SK-N-SH treated with all-trans-retinoic acid at 6 μM for 48 hours (cell line): ENCODE data around the gene TLL1.

Experiments
- ATAC-seq: fragments of 200-7000 bp; cut with Tn5 transposase; 3 replicates; pipeline ENCODE4 v1.9.1; 2020; ENCODE audit warnings: mild to moderate bottlenecking, moderate library complexity
- ARNTL ChIP-seq: fragments of 450-650 bp; formaldehyde crosslinking; IDR thresholded peaks from 2 replicates; pipeline ENCODE4 v1.5.0; 2020; ENCODE audit warnings: low read depth, mild to moderate bottlenecking, moderate library complexity, borderline replicate concordance
- BACH2 ChIP-seq: fragments of 250-450 bp; sonication (Bioruptor Pico); IDR thresholded peaks from 2 replicates; pipeline ENCODE4 v1.9.0; 2021; ENCODE audit warnings: mild to moderate bottlenecking, borderline replicate concordance
- CSDC2 ChIP-seq: fragments of 250-450 bp; sonication (Bioruptor Pico); IDR thresholded peaks from 2 replicates; pipeline ENCODE4 v1.5.0; 2020; ENCODE audit warnings: mild to moderate bottlenecking, moderate library complexity
- ESRRG ChIP-seq: fragments of 250-450 bp; sonication (Bioruptor Pico); IDR thresholded peaks from 2 replicates; pipeline ENCODE4 v1.6.1; 2021; ENCODE audit warnings: mild to moderate bottlenecking
- OSR1 ChIP-seq: fragments of 250-450 bp; sonication (Bioruptor Pico); IDR thresholded peaks from 2 replicates; pipeline ENCODE4 v1.8.0; 2022; ENCODE audit warnings: moderate library complexity, mild to moderate bottlenecking, inconsistent platforms
- PPARA ChIP-seq: fragments of 250-450 bp; sonication (Bioruptor Pico); IDR thresholded peaks from 2 replicates; pipeline ENCODE4 v1.5.0; 2020; ENCODE audit warnings: mild to moderate bottlenecking, borderline replicate concordance
- RARB ChIP-seq: fragments of 250-450 bp; sonication (Bioruptor Pico); IDR thresholded peaks from 2 replicates; pipeline ENCODE4 v1.8.0; 2021; ENCODE audit warnings: mild to moderate bottlenecking, moderate library complexity
- TCF4 ChIP-seq: fragments of 250-450 bp; sonication (Bioruptor Pico); IDR thresholded peaks from 2 replicates; pipeline ENCODE4 v1.8.0; 2021; ENCODE audit warnings: mild to moderate bottlenecking, moderate library complexity, borderline replicate concordance
- TOX ChIP-seq: fragments of 250-450 bp; sonication (Bioruptor Pico); IDR thresholded peaks from 2 replicates; pipeline ENCODE4 v1.8.0; 2021; ENCODE audit warnings: mild to moderate bottlenecking, moderate library complexity, borderline replicate concordance
- ZC3H10 ChIP-seq: fragments of 250-450 bp; sonication (Bioruptor Pico); IDR thresholded peaks from 2 replicates; pipeline ENCODE4 v1.5.1; 2021; ENCODE audit warnings: mild to moderate bottlenecking, moderate library complexity
- ZFP3 ChIP-seq: fragments of 250-450 bp; sonication (Bioruptor Pico); IDR thresholded peaks from 2 replicates; pipeline ENCODE4 v1.5.0; 2020; ENCODE audit warnings: mild to moderate bottlenecking, moderate library complexity
- ZFP30 ChIP-seq: fragments of 450-650 bp; formaldehyde crosslinking; IDR thresholded peaks from 2 replicates; pipeline ENCODE4 v1.5.0; 2022; ENCODE audit warnings: mild to moderate bottlenecking, moderate library complexity
- ZNF565 ChIP-seq: fragments of 450-650 bp; formaldehyde crosslinking; conservative IDR thresholded peaks from 2 replicates; pipeline ENCODE4 v1.5.0; 2020; ENCODE audit warnings: low read depth, mild to moderate bottlenecking, moderate library complexity
- ZNF70 ChIP-seq: fragments of 450-650 bp; formaldehyde crosslinking; IDR thresholded peaks from 2 replicates; pipeline ENCODE4 v1.5.0; 2020; ENCODE audit warnings: mild to moderate bottlenecking, moderate library complexity
- TF ChIP-seq, protein P1 (sequence below): fragments of 250-450 bp; sonication (Bioruptor Pico); IDR thresholded peaks from 2 replicates; pipeline ENCODE4 v1.8.0; 2020; ENCODE audit warnings: mild to moderate bottlenecking, moderate library complexity, borderline replicate concordance
- TF ChIP-seq, protein P2 (sequence below): fragments of 250-450 bp; sonication (Bioruptor Pico); IDR thresholded peaks from 2 replicates; pipeline ENCODE4 v1.5.1; 2021; ENCODE audit warnings: mild to moderate bottlenecking, moderate library complexity
- TF ChIP-seq, protein P3 (sequence below): fragments of 250-450 bp; sonication (Bioruptor Pico); IDR thresholded peaks from 2 replicates; pipeline ENCODE4 v1.8.0; 2021; ENCODE audit warnings: low read depth, mild to moderate bottlenecking, moderate library complexity, borderline replicate concordance
- TF ChIP-seq, protein P4 (sequence below): fragments of 250-450 bp; sonication (Bioruptor Pico); IDR thresholded peaks from 2 replicates; pipeline ENCODE4 v1.5.0; 2020; ENCODE audit warnings: mild to moderate bottlenecking, moderate library complexity

The TLL1 gene

DNA sequence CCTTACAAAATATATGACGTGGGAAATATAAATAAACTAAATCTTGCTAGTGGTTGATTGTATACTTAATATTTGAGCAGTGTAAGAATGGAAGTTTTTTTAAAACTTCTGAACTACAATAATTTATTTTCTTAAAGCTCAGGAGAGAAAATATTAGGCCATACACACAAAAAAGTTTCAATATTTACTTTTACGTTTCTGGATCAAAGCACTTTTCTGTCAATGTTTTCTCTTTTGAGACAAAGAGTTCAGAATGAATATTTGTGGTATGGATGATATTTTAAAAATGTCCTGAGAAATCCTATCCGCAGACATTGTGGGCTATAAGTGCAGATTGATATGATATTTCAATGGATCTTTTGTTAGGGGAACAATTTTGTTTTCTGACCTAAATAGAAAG lies 109.9 kb downstream of the TLL1 start:
- TF ChIP-seq ZC3H10 (CRISPR knock-in tag) (no peak), OSR1 (no peak), ARNTL (no peak), ZFP30 (CRISPR knock-in tag) (no peak), TCF4 (CRISPR knock-in tag) (no peak), ESRRG (CRISPR knock-in tag) (no peak), ZNF565 (CRISPR knock-in tag) (no peak), BACH2 (CRISPR knock-in tag) (no peak), ZFP3 (CRISPR knock-in tag) (no peak)
- TF ChIP-seq, protein P1, sequence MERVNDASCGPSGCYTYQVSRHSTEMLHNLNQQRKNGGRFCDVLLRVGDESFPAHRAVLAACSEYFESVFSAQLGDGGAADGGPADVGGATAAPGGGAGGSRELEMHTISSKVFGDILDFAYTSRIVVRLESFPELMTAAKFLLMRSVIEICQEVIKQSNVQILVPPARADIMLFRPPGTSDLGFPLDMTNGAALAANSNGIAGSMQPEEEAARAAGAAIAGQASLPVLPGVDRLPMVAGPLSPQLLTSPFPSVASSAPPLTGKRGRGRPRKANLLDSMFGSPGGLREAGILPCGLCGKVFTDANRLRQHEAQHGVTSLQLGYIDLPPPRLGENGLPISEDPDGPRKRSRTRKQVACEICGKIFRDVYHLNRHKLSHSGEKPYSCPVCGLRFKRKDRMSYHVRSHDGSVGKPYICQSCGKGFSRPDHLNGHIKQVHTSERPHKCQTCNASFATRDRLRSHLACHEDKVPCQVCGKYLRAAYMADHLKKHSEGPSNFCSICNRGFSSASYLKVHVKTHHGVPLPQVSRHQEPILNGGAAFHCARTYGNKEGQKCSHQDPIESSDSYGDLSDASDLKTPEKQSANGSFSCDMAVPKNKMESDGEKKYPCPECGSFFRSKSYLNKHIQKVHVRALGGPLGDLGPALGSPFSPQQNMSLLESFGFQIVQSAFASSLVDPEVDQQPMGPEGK (CRISPR knock-in tag) = no peak
- TF ChIP-seq, protein P2, sequence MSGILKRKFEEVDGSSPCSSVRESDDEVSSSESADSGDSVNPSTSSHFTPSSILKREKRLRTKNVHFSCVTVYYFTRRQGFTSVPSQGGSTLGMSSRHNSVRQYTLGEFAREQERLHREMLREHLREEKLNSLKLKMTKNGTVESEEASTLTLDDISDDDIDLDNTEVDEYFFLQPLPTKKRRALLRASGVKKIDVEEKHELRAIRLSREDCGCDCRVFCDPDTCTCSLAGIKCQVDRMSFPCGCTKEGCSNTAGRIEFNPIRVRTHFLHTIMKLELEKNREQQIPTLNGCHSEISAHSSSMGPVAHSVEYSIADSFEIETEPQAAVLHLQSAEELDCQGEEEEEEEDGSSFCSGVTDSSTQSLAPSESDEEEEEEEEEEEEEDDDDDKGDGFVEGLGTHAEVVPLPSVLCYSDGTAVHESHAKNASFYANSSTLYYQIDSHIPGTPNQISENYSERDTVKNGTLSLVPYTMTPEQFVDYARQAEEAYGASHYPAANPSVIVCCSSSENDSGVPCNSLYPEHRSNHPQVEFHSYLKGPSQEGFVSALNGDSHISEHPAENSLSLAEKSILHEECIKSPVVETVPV = no peak
- TF ChIP-seq, protein P3, sequence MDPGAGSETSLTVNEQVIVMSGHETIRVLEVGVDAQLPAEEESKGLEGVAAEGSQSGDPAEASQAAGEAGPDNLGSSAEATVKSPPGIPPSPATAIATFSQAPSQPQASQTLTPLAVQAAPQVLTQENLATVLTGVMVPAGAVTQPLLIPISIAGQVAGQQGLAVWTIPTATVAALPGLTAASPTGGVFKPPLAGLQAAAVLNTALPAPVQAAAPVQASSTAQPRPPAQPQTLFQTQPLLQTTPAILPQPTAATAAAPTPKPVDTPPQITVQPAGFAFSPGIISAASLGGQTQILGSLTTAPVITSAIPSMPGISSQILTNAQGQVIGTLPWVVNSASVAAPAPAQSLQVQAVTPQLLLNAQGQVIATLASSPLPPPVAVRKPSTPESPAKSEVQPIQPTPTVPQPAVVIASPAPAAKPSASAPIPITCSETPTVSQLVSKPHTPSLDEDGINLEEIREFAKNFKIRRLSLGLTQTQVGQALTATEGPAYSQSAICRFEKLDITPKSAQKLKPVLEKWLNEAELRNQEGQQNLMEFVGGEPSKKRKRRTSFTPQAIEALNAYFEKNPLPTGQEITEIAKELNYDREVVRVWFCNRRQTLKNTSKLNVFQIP (CRISPR knock-in tag) = no peak
- TF ChIP-seq, all 23 proteins: peak for 0
- ATAC-seq = no peak

DNA sequence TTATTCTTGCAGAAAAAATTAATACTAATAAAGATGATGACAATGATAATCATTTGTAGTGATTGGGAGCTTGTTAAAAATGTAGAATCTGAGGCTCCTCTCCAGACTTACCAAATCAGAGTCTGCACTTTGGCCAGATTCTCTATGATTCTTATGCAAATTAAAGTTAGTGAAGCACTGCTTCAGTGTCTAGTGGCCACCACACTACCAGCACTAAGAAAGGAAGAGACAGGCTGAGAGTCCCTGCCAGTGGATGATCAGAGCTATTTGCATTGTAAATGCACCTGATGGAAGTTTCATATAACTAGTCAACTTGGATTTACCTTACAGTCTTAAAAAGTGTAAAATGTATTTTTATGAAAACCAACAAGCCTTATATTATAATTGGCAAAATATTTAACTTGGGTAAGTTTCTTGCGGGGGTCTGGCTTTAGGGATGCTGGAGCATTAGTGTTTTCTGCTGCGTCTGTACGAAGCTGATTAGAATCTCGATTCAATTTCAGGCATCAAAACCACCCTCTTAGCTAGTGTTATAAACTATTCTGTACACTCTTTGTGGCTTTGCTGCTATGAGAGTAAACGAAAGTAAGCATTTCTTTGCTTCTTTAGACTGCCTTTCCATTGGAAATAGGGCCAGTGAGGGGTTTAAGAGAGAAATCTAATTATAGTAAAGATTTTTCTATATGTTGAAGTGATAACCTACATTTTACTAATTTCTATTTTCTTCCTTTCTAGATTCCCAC lies 114.1 kb downstream of the TLL1 start:
- TF ChIP-seq ZNF70 (CRISPR knock-in tag) (no peak), RARB (CRISPR knock-in tag) (no peak)
- peak; percentile 70 for ATAC-seq

DNA sequence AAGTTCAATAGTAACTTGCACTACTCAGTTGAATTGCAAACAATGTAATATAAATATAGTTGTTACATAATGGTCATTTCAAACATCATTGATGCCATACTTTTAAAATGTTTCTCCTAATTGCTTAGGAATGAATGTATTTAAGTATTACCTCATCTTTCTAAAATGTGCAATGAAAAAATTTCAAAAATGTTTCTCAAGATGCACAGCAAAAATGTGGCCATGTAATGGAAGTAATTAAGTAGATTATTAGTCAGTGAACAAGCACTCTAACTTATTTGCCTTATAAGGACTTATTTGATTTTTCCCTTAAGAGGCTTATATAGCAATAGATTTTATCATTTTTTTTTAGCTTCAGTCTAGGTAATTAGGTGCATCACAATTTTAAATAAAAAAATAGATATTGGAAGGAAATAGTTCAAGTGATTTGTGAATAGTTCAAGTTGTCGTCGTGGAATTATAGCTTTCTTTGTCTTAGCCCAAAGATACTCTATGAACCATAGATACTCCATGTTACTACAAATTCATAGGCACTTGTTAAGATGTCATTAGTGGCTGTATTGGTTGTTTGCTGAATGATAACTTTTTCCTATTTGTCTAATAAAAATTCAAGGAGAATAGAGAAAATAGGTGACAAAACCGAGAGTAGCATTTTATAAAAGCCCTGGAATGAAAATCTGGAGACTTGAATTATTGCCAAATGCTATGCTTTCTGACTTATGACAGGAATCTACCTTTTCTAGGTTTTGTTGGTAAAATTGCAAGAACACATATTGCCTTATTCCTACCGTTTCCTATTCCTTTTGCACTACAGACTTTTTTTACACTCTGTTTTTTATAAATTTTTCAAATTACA lies 118.5 kb downstream of the TLL1 start:
- peak; percentile 37; the same call in 2 of the 3 replicates for ATAC-seq
- peak; percentile 84 for TF ChIP-seq ZC3H10 (CRISPR knock-in tag)
- no peak for TF ChIP-seq RARB (CRISPR knock-in tag)
- TF ChIP-seq TOX (CRISPR knock-in tag) = peak; percentile 67; the same call in 1 of the 2 replicates
- TF ChIP-seq, protein P4, sequence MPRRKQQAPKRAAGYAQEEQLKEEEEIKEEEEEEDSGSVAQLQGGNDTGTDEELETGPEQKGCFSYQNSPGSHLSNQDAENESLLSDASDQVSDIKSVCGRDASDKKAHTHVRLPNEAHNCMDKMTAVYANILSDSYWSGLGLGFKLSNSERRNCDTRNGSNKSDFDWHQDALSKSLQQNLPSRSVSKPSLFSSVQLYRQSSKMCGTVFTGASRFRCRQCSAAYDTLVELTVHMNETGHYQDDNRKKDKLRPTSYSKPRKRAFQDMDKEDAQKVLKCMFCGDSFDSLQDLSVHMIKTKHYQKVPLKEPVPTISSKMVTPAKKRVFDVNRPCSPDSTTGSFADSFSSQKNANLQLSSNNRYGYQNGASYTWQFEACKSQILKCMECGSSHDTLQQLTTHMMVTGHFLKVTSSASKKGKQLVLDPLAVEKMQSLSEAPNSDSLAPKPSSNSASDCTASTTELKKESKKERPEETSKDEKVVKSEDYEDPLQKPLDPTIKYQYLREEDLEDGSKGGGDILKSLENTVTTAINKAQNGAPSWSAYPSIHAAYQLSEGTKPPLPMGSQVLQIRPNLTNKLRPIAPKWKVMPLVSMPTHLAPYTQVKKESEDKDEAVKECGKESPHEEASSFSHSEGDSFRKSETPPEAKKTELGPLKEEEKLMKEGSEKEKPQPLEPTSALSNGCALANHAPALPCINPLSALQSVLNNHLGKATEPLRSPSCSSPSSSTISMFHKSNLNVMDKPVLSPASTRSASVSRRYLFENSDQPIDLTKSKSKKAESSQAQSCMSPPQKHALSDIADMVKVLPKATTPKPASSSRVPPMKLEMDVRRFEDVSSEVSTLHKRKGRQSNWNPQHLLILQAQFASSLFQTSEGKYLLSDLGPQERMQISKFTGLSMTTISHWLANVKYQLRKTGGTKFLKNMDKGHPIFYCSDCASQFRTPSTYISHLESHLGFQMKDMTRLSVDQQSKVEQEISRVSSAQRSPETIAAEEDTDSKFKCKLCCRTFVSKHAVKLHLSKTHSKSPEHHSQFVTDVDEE (CRISPR knock-in tag) = no peak
- TF ChIP-seq OSR1 = peak; percentile 93
- no peak for TF ChIP-seq ZNF70 (CRISPR knock-in tag)

DNA sequence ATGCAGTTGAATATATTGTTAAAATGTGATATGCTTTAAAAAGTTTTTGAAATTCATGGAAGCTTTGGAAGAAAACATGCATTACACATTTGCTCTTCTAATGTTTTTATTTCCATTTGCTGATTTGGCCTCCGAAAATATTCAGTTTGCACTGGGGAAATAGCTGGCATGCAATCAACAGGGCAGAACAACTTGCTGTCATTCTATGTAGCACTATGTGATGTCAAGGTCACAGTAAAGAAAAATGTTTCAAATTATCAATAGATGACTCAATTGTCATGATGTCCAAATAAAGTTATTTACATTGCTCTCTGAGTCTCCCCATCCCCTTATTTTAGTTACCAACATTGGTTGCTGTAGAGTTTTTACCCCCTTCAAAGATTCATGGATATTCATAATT lies 119.2 kb downstream of the TLL1 start:
- no peak for ATAC-seq
- TF ChIP-seq OSR1 (no peak), ZC3H10 (CRISPR knock-in tag) (no peak), ARNTL (no peak), TOX (CRISPR knock-in tag) (no peak), BACH2 (CRISPR knock-in tag) (no peak), ZFP3 (CRISPR knock-in tag) (no peak), PPARA (no peak), CSDC2 (CRISPR knock-in tag) (no peak)
- TF ChIP-seq, protein P1 (CRISPR knock-in tag) = no peak
- TF ChIP-seq, protein P4 (CRISPR knock-in tag) = no peak
- TF ChIP-seq, protein P2 = no peak
